Measurements from ENCODE around the gene SLC12A7. TPM values are rescaled to one million over a fixed set of nuclear protein-coding genes. Genes with fewer than 3 reads are reported as not detected.

Gene SLC12A7
- total RNA-seq, 2 donors from 2014 or later = 58.9 to 61.6 TPM

GRCh38 chr5:1153428-1153827, 41.6 kb upstream of the SLC12A7 start:
- Histone ChIP-seq H3K27ac (ENCODE audit: low read depth, low read length) (no peak overlapping the region), H3K4me1 (ENCODE audit: control insufficient read depth, insufficient read depth, low read length) (peaks cover 4% of the 10 kb centered on the region), H3K36me3 (ENCODE audit: control insufficient read depth, insufficient read depth, low read length) (no peaks in the 10 kb centered on the region), H3K9me3 (ENCODE audit: control insufficient read depth, low read length) (no peaks in the 10 kb centered on the region), H3K9ac (ENCODE audit: extremely low read depth, low read length, poor library complexity, severe bottlenecking) (no peak overlapping the region), H3K4me3 (ENCODE audit: low read length) (no peak overlapping the region), H3K27me3 (ENCODE audit: control insufficient read depth, insufficient read depth, low read length, poor library complexity, severe bottlenecking) (peaks cover 33% of the 10 kb centered on the region)
- Mint-ChIP-seq H3K9me3 (no peaks in the 10 kb centered on the region), H3K4me1 (peaks cover 24% of the 10 kb centered on the region), H3K36me3 (ENCODE audit: low read depth) (peaks cover 8% of the 10 kb centered on the region), H3K27me3 (ENCODE audit: insufficient read depth) (peaks cover 38% of the 10 kb centered on the region), H3K4me3 (no peak overlapping the region), H3K27ac (no peak overlapping the region)
- no peak for DNase-seq
- WGBS, 2 experiments (ENCODE audit: insufficient coverage in 1 of 2, insufficient read length in 1 of 2) = 88 to 91% methylated on average over 8 to 12 of the region's 12 CpGs
- TF ChIP-seq CTCF (conservative IDR thresholded peaks at IDR 0.05) = no peak

GRCh38 chr5:1152771-1153282, 41.0 kb upstream of the SLC12A7 start:
- H3K9me3 Mint-ChIP-seq = no peaks in the 10 kb centered on the region
- Histone ChIP-seq H3K9me3 (ENCODE audit: control insufficient read depth, low read length) (no peaks in the 10 kb centered on the region), H3K27me3 (ENCODE audit: control insufficient read depth, insufficient read depth, low read length, poor library complexity, severe bottlenecking) (peaks cover 33% of the 10 kb centered on the region), H3K4me3 (ENCODE audit: low read length) (no peak overlapping the region), H3K9ac (ENCODE audit: extremely low read depth, low read length, poor library complexity, severe bottlenecking) (no peak overlapping the region), H3K27ac (ENCODE audit: low read depth, low read length) (no peak overlapping the region), H3K36me3 (ENCODE audit: control insufficient read depth, insufficient read depth, low read length) (no peaks in the 10 kb centered on the region), H3K4me1 (ENCODE audit: control insufficient read depth, insufficient read depth, low read length) (peaks cover 4% of the 10 kb centered on the region)
- no peak for TF ChIP-seq CTCF (conservative IDR thresholded peaks at IDR 0.05)
- peaks cover 8% of the 10 kb centered on the region for H3K36me3 Mint-ChIP-seq (ENCODE audit: low read depth)
- DNase-seq = no peak
- H3K4me1 Mint-ChIP-seq = peaks cover 23% of the 10 kb centered on the region
- H3K27ac Mint-ChIP-seq = no peak overlapping the region
- WGBS, 2 experiments (ENCODE audit: insufficient coverage in 1 of 2, insufficient read length in 1 of 2) = 88 to 89% methylated on average over 4 to 15 of the region's 15 CpGs
- H3K4me3 Mint-ChIP-seq = no peak overlapping the region
- H3K27me3 Mint-ChIP-seq (ENCODE audit: insufficient read depth) = peaks cover 33% of the 10 kb centered on the region

GRCh38 chr5:1152156-1152555, 40.3 kb upstream of the SLC12A7 start:
- no peak overlapping the region for H3K4me3 Mint-ChIP-seq
- H3K4me1 Mint-ChIP-seq = peaks cover 27% of the 10 kb centered on the region
- H3K27ac Mint-ChIP-seq = no peak overlapping the region
- Histone ChIP-seq H3K36me3 (ENCODE audit: control insufficient read depth, insufficient read depth, low read length) (no peaks in the 10 kb centered on the region), H3K4me3 (ENCODE audit: low read length) (no peak overlapping the region), H3K9ac (ENCODE audit: extremely low read depth, low read length, poor library complexity, severe bottlenecking) (no peak overlapping the region), H3K27me3 (ENCODE audit: control insufficient read depth, insufficient read depth, low read length, poor library complexity, severe bottlenecking) (peaks cover 33% of the 10 kb centered on the region), H3K27ac (ENCODE audit: low read depth, low read length) (no peak overlapping the region), H3K4me1 (ENCODE audit: control insufficient read depth, insufficient read depth, low read length) (peaks cover 4% of the 10 kb centered on the region), H3K9me3 (ENCODE audit: control insufficient read depth, low read length) (no peaks in the 10 kb centered on the region)
- TF ChIP-seq CTCF (conservative IDR thresholded peaks at IDR 0.05) = no peak
- 85 to 89% methylated on average over 5 to 10 of the region's 10 CpGs for WGBS, 2 experiments (ENCODE audit: insufficient coverage in 1 of 2, insufficient read length in 1 of 2)
- DNase-seq = no peak
- peaks cover 8% of the 10 kb centered on the region for H3K36me3 Mint-ChIP-seq (ENCODE audit: low read depth)
- H3K9me3 Mint-ChIP-seq = no peaks in the 10 kb centered on the region
- peaks cover 26% of the 10 kb centered on the region for H3K27me3 Mint-ChIP-seq (ENCODE audit: insufficient read depth)

All from endodermal cell (in vitro differentiated cells).